A172 (cell line): ENCODE measurements around the gene SH3RF3. TPM values are rescaled to one million over a fixed set of nuclear protein-coding genes. Genes with fewer than 3 reads are reported as not detected.

Experiments
- DNase-seq: peaks from one replicate; pipeline ENCODE4 v3.0.0-alpha.2; 2015; ENCODE audit warnings: low spot score
- total RNA-seq: library from RNA; depleted of rRNA; stranded (reverse); fragments of >200 nt; shearing (Covaris generic); gene quantifications from 2 replicates; pipeline ENCODE4 v1.2.3, GENCODE V29; 2014

The SH3RF3 gene
- total RNA-seq, 1 experiment from 2014 or later: 3.6 TPM

GRCh38 chr2:109452318-109453305 lies 323.6 kb downstream of the SH3RF3 start:
- DNase-seq: no peak

DNA sequence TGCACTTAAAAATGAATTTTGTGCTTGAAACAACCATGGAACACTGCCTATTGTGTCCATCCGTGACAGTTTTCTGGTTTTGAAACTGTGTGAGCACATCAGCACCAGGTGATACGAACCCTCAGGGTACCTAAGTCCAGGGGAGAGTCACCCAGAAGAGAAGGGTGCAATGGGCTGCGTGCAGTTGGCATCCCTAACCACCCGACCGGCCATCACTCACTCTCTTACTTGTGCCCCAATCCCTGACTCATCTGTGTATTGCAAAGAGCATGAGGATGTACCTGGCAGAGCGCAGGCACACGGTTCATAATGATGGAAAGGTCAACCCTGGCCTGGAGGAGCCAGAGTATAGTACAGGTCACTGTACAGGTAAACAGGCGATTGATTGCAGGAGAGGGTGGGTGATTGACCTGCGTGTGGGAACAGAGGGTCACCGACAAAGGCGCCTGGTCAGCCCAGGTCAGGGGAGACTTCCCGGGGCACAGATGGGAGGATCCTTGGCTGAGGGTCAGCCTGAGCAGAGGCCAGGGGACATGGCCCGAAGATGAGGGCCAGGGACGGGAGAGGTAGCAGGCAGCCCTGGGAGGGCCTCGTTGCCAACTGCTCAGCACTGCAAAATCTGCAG lies 324.5 kb downstream of the SH3RF3 start:
- no peak for DNase-seq

- DNase-seq: no peak
Observed at GRCh38 chr2:109454304-109454703, 325.3 kb downstream of the SH3RF3 start.

DNA sequence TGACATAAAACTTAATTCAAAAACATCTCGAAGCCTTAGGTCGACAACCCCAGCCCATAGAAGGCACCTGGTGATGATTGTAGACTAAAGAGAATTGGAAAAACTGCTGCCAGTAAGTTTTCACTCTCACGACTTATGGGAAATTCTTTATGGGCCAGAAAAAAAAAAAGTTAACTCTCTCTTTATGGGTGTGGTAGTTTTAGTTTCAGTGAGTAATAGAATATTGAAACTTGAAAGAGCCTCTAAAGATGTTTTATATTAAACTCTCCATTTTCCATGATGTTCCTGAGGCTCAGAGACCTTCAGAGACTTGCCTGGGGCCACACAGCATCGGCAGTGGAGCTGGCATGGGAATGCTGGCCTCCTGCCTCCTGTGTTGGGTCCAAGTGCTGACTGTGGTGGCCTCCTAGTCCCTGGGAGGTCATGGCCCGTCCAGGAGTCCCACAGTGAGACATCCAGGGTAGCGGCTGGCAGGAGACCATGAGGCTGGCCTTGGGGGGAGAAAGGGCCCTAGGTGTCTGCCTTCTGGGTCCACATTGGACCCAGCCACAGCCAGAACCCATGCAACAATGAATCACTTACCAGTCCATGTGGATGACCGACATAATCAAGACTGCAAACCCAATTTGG lies 325.9 kb downstream of the SH3RF3 start:
- DNase-seq: no peak

DNA sequence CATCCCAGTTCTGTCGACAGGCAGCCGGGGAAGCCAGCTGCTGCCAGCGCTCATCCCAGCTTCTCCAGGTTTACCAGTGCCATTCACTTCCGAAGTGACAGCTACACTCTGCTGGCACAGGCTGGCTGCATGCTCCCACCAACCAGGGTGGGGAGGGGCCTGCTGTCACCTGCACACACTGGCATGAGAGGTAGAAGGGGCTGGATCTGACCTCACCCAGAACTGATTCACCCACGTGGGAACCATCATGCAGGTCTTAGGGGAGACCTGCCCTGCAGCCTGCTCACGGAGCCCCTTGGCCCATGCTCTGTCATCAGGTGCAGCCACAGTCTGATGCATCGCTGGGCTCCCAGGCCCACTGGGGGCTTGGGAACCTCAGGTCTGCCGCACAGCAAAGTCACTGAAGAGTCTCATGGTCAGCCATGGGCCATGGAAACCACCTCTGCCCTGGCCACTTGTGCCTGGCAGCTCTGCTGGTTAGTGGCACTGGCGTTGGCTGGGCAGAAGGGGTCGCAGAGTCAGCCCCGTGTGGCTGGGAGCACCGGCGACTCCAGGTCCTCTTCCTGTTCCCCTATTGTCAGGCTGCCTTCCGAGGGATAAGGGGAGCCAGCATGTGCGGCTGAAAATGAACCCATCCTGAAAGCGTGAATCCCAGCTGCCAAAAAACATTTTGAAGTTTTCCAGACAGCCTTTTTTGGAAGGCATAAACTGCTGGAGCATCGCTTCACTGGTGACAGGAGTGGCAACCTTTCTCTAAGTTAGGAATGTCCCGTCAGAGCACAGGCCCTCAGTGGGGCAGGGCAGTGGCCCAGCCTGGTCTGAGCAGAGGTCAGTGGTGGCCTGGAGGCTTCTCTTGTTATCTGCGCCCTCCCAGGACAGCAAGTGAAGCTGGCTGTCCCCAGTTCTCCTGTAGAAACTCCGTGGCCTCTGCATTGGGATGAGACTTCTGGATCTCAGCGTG lies 327.0 kb downstream of the SH3RF3 start:
- DNase-seq: no peak

DNA sequence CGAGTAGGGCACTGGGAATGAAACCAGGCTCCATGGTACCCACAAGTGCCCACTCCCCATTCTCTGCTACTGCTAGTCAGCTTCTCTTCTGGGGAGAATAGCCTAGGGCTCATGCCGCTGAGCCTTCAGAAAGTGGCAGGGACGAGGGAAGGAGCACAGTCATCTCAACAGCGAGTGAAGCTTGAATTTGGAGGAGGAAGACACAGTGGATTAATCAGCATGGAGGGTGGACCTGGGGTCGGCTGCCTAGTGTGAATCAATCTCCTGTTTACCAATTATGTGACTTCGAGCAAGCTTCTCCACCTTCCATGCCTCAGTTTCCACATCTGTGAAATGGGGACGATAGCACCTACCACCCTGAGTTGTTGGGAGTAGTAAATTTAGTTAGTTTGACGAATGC lies 327.8 kb downstream of the SH3RF3 start:
- DNase-seq: no peak

- no peak for DNase-seq
Observed at GRCh38 chr2:109457366-109457765, 328.4 kb downstream of the SH3RF3 start.

- peak; percentile 56 for DNase-seq
Observed at GRCh38 chr2:109457794-109458193, 328.8 kb downstream of the SH3RF3 start.

- DNase-seq: no peak
Observed at GRCh38 chr2:109458512-109458911, 329.5 kb downstream of the SH3RF3 start.

DNA sequence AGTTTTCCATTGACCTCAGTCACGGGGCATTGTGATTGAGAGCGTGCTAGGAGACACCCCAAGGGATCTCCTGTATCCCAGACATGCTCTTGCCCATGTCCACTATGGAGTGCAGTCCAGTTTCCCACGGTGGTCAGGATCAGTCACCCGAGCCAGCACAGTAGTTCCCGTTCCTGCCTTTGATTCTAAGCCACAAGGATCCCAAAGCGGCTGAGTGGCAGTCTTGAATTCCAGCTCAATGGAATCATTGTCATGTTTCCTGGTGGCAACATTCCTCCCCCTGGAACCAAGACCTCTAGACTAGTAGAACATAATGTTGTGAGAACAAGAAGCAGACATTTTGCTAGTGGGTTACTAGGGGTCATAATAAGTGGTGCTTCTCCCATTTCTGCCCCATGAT lies 330.5 kb downstream of the SH3RF3 start:
- peak; percentile 37 for DNase-seq

- DNase-seq: no peak
Observed at GRCh38 chr2:109460553-109461324, 331.7 kb downstream of the SH3RF3 start.

GRCh38 chr2:109463236-109463635 lies 334.2 kb downstream of the SH3RF3 start:
- DNase-seq: no peak

DNA sequence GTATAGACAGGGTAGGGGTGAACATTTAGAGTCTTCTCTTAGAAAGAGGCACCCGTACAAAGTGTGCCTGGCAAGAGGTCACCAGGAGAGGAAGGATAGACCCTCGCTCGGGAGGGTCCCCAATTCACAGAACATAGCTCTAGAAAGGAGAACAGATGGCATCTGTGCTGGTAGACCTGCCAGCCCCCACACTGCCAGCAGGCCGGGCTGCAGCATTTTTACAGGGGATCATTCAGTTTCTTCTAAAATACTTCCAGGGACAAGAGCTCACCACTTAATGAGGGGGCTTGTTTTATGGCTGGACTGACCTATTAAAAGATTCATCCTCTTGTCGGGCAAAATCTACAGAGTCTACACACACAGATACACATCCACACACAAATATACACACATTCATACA lies 334.9 kb downstream of the SH3RF3 start:
- no peak for DNase-seq

- peak; percentile 75 for DNase-seq
Observed at GRCh38 chr2:109466674-109467575, 337.9 kb downstream of the SH3RF3 start.

GRCh38 chr2:109467701-109468100 lies 338.7 kb downstream of the SH3RF3 start:
- no peak for DNase-seq

- DNase-seq: no peak
Observed at GRCh38 chr2:109468893-109469292, 339.9 kb downstream of the SH3RF3 start.

DNA sequence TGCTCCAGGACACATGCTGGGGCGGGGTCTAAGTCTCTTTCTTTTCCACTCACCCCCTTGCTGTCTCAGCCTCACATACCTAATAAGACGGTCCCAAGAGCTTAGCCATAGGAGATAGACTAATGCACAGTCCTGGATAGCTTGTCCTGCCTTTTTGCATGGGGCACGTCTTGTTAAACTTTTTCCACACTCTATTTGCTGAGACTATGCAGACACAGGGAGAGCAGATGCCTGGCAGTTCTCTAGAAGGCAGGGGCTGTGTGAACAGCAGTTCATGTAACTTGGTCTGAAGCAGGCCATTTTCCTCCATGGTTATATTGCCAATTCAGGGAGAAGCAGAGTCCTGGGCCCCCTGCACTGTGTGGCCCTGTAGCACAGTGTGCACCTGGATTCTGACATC lies 342.7 kb downstream of the SH3RF3 start:
- DNase-seq: no peak

- no peak for DNase-seq
Observed at GRCh38 chr2:109472331-109472959, 343.4 kb downstream of the SH3RF3 start.

GRCh38 chr2:109472974-109473373 lies 344.0 kb downstream of the SH3RF3 start:
- DNase-seq: no peak
